H1 (cell line): ENCODE results near the gene SSX2IP. TPM values are rescaled to one million over a fixed set of nuclear protein-coding genes. Genes with fewer than 3 reads are reported as not detected.

Source experiments
- JUND ChIP-seq: IDR thresholded peaks from 2 replicates; pipeline ENCODE4 v1.6.1; 2011; ENCODE audit warnings: mild to moderate bottlenecking, improper control_type of control experiment, low read length
- PHF8 ChIP-seq: fragments of 200-600 bp; sonication (generic); conservative IDR thresholded peaks from 2 replicates; pipeline ENCODE4 v1.7.1; 2012; ENCODE audit warnings: low read depth, mild to moderate bottlenecking, inconsistent platforms, low read length, moderate library complexity
- RXRA ChIP-seq: IDR thresholded peaks from 2 replicates; pipeline ENCODE4 v1.6.1; 2011; ENCODE audit warnings: low read depth, mild to moderate bottlenecking, low read length, moderate library complexity; ENCODE audit not compliant: insufficient read depth
- polyA plus RNA-seq, 7 experiments: library from polyadenylated mRNA; depleted of rRNA in 3 of 7; stranded (reverse) in 5 of 7; unstranded in 2 of 7; fragments of >200 nt in 5 of 7; fragments of 200-250 nt in 2 of 7; gene quantifications; 1 replicate in 5 of 7; 2 replicates in 1 of 7; 4 replicates in 1 of 7; pipeline versions ENCODE4 v1.2.1 to v1.2.3, GENCODE V29; 2011 to 2013; ENCODE audit warnings: missing spikeins in 2 of 7, mixed read lengths in 2 of 7
- total RNA-seq: library from RNA; stranded (reverse); fragmentation: NEBNext Ultra II Directional; extraction: Animal tissue kit (Norgen Biotek cat#: 25700); gene quantifications from 2 replicates; pipeline ENCODE4 v1.2.1, GENCODE V29; 2021

SSX2IP gene
- total and polyA plus RNA-seq, 2 of the 8 experiments (the other 6 are each of a cell fraction or from before 2014, with no cell fraction given): 4.0 to 31.3 TPM

- no peak for TF ChIP-seq JUND
- TF ChIP-seq RXRA: no peak
- no peak for TF ChIP-seq PHF8
Observed at GRCh38 chr1:84686223-84686622, 4.0 kb downstream of the SSX2IP start (continued).
